ENCODE measurements around the gene MAPK8IP2. TPM values are rescaled to one million over a fixed set of nuclear protein-coding genes. Genes with fewer than 3 reads are reported as not detected.

MAPK8IP2 gene
- total RNA-seq, 1 donor from 2014 or later = 2.8 TPM

DNA sequence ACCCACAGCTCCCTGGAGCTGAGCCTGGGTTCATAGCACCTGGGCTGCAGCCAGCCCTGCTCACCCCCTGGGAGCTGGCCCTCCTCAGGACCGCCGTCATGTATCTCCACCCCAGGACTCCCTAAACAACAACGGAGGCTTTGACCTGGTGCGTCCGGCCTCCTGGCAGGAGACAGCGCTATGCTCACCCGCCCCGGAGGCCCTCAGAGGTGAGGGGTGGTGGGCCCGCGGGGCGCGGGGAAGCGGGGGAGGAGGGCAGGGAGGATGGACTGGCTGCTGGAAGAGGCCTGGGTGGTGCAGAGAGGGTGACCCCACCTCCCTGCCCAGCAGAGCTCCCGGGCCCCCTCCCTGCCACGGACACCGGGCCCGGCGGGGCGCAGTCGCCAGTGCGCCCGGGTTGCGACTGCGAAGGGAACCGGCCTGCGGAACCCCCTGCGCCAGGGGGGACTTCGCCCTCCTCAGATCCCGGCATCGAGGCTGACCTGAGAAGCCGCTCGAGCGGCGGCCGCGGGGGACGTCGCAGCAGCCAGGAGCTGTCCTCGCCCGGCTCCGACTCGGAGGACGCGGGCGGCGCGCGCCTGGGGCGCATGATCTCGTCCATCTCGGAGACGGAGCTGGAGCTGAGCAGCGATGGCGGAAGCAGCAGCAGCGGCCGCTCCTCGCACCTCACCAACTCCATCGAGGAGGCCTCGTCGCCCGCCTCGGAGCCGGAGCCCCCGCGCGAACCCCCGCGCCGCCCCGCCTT is 3.1 kb downstream of the MAPK8IP2 start:
- Mint-ChIP-seq H3K27ac (ENCODE audit: unreplicated experiment) (no peak overlapping the region), H3K4me1 (ENCODE audit: unreplicated experiment) (peaks cover 11% of the 10 kb centered on the region), H3K36me3 (ENCODE audit: unreplicated experiment) (no peaks in the 10 kb centered on the region), H3K4me3 (ENCODE audit: unreplicated experiment) (no peak overlapping the region), H3K9me3 (ENCODE audit: unreplicated experiment) (no peaks in the 10 kb centered on the region), H3K27me3 (ENCODE audit: unreplicated experiment) (peaks cover 8% of the 10 kb centered on the region)
- DNase-seq (ENCODE audit: extremely low spot score, unreplicated experiment) = no peak
- TF ChIP-seq, protein P1, sequence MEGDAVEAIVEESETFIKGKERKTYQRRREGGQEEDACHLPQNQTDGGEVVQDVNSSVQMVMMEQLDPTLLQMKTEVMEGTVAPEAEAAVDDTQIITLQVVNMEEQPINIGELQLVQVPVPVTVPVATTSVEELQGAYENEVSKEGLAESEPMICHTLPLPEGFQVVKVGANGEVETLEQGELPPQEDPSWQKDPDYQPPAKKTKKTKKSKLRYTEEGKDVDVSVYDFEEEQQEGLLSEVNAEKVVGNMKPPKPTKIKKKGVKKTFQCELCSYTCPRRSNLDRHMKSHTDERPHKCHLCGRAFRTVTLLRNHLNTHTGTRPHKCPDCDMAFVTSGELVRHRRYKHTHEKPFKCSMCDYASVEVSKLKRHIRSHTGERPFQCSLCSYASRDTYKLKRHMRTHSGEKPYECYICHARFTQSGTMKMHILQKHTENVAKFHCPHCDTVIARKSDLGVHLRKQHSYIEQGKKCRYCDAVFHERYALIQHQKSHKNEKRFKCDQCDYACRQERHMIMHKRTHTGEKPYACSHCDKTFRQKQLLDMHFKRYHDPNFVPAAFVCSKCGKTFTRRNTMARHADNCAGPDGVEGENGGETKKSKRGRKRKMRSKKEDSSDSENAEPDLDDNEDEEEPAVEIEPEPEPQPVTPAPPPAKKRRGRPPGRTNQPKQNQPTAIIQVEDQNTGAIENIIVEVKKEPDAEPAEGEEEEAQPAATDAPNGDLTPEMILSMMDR (IDR thresholded peaks at IDR 0.05) = no peak

DNA sequence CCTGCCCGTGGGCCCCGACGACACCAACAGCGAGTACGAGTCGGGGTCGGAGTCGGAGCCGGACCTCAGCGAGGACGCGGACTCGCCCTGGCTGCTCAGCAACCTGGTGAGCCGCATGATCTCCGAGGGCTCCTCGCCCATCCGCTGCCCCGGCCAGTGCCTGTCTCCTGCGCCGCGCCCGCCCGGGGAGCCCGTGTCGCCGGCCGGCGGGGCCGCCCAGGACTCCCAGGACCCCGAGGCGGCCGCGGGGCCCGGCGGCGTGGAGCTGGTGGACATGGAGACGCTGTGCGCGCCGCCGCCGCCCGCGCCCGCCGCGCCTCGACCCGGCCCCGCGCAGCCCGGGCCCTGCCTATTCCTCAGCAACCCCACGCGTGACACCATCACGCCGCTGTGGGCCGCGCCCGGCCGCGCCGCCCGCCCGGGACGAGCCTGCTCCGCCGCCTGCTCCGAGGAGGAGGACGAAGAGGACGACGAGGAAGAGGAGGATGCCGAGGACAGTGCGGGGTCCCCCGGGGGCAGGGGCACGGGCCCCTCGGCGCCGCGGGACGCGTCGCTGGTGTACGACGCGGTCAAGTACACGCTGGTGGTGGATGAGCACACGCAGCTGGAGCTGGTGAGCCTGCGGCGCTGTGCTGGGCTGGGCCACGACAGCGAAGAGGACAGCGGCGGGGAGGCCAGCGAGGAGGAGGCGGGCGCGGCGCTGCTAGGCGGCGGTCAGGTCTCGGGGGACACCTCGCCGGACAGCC is 3.8 kb downstream of the MAPK8IP2 start:
- TF ChIP-seq, protein P1 (IDR thresholded peaks at IDR 0.05) = no peak
- Mint-ChIP-seq H3K36me3 (ENCODE audit: unreplicated experiment) (no peaks in the 10 kb centered on the region), H3K27me3 (ENCODE audit: unreplicated experiment) (peaks cover 8% of the 10 kb centered on the region), H3K9me3 (ENCODE audit: unreplicated experiment) (no peaks in the 10 kb centered on the region), H3K27ac (ENCODE audit: unreplicated experiment) (no peak overlapping the region), H3K4me1 (ENCODE audit: unreplicated experiment) (peaks cover 11% of the 10 kb centered on the region), H3K4me3 (ENCODE audit: unreplicated experiment) (no peak overlapping the region)
- DNase-seq (ENCODE audit: extremely low spot score, unreplicated experiment) = no peak

DNA sequence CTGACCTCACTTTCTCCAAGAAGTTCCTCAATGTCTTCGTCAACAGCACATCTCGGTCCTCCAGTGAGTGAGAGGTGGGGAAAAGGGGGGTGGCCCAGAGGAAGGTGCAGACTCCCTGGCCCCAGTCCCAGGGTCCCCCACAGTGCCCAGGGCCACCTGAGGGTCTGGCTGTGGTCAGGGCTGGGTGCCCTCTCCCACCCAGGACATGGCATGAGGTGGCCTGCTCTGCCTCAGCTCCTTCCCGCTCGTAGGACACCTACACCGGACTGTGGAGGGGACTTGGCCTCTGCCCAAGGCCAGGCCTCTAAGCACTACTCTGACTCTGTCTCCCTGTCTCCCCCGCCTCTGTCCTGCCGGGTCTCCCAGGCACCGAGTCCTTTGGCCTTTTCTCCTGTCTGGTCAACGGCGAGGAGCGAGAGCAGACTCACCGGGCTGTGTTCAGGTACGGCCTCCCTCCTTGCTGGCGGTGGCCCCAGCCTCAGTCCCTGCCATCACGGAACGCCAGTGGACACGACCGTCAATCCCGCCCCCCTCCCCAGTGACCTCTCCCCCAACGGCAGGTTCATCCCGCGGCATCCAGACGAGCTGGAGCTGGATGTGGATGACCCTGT is 4.5 kb downstream of the MAPK8IP2 start:
- H3K4me3 Mint-ChIP-seq (ENCODE audit: unreplicated experiment) = no peak overlapping the region
- TF ChIP-seq, protein P1 (IDR thresholded peaks at IDR 0.05) = no peak
- peaks cover 7% of the 10 kb centered on the region for H3K4me1 Mint-ChIP-seq (ENCODE audit: unreplicated experiment)
- H3K36me3 Mint-ChIP-seq (ENCODE audit: unreplicated experiment) = no peaks in the 10 kb centered on the region
- DNase-seq (ENCODE audit: extremely low spot score, unreplicated experiment) = peak; percentile 83
- H3K27ac Mint-ChIP-seq (ENCODE audit: unreplicated experiment) = no peak overlapping the region
- H3K9me3 Mint-ChIP-seq (ENCODE audit: unreplicated experiment) = no peaks in the 10 kb centered on the region
- H3K27me3 Mint-ChIP-seq (ENCODE audit: unreplicated experiment) = peaks cover 4% of the 10 kb centered on the region

DNA sequence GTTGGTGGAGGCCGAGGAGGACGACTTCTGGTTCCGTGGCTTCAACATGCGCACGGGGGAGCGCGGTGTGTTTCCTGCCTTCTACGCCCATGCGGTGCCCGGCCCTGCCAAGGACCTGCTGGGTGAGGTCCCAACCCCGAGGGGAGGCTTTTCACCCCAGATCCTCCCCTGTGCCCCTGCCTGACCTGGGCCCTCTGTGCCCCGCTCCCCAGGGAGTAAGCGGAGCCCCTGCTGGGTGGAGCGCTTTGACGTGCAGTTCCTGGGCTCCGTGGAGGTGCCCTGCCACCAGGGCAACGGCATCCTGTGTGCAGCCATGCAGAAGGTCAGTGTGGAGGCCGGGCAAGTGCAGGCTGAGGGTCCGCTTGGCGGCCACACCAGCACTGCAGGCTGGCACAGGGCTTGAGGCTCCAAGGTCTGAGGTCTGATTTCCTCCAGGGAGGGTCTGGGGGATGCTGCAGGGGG is 5.1 kb downstream of the MAPK8IP2 start:
- H3K27ac Mint-ChIP-seq (ENCODE audit: unreplicated experiment) = no peak overlapping the region
- H3K27me3 Mint-ChIP-seq (ENCODE audit: unreplicated experiment) = peaks cover 4% of the 10 kb centered on the region
- no peaks in the 10 kb centered on the region for H3K9me3 Mint-ChIP-seq (ENCODE audit: unreplicated experiment)
- peaks cover 6% of the 10 kb centered on the region for H3K4me1 Mint-ChIP-seq (ENCODE audit: unreplicated experiment)
- H3K4me3 Mint-ChIP-seq (ENCODE audit: unreplicated experiment) = no peak overlapping the region
- no peaks in the 10 kb centered on the region for H3K36me3 Mint-ChIP-seq (ENCODE audit: unreplicated experiment)
- DNase-seq (ENCODE audit: extremely low spot score, unreplicated experiment) = peak; percentile 82
- TF ChIP-seq, protein P1 (IDR thresholded peaks at IDR 0.05) = no peak

Data from osteocyte (in vitro differentiated cells).